Trophoblast cell (in vitro differentiated cells and primary cell): Measurements from ENCODE around the gene STARD13.

Experiments used
- DNase-seq, 2 donors: peaks; one replicate each; pipeline ENCODE4 v3.0.0-alpha.2; 2016
- H2AFZ ChIP-seq: 2 replicates; pipeline ENCODE4 v1.6.1; 2013; ENCODE audit warnings: low read length, moderate library complexity, mild to moderate bottlenecking; ENCODE audit not compliant: insufficient read depth, poor library complexity
- H2AK5ac ChIP-seq: 2 replicates; pipeline ENCODE4 v1.6.1; 2013; ENCODE audit warnings: mild to moderate bottlenecking, low read length
- H2BK120ac ChIP-seq: 2 replicates; pipeline ENCODE4 v1.6.1; 2013; ENCODE audit warnings: low read length, mild to moderate bottlenecking, moderate library complexity; ENCODE audit not compliant: insufficient read depth, poor library complexity
- H2BK12ac ChIP-seq: 2 replicates; pipeline ENCODE4 v1.6.1; 2013; ENCODE audit warnings: mild to moderate bottlenecking, low read length, moderate library complexity
- H2BK5ac ChIP-seq: 2 replicates; pipeline ENCODE4 v1.6.1; 2013; ENCODE audit warnings: low read length, low read depth, moderate library complexity, mild to moderate bottlenecking; ENCODE audit not compliant: poor library complexity
- H3K14ac ChIP-seq: 2 replicates; pipeline ENCODE4 v1.6.1; 2013; ENCODE audit warnings: mild to moderate bottlenecking, low read length
- H3K18ac ChIP-seq: 2 replicates; pipeline ENCODE4 v1.6.1; 2013; ENCODE audit warnings: mild to moderate bottlenecking, low read length
- H3K23ac ChIP-seq: 2 replicates; pipeline ENCODE4 v1.6.1; 2013; ENCODE audit warnings: low read length
- H3K27ac ChIP-seq: 2 replicates; pipeline ENCODE4 v1.5.1; 2013; ENCODE audit warnings: low read depth, mild to moderate bottlenecking, inconsistent platforms, low read length, moderate library complexity
- H3K27me3 ChIP-seq: 2 replicates; pipeline ENCODE4 v1.6.1; 2013; ENCODE audit warnings: inconsistent platforms, mild to moderate bottlenecking, low read length, moderate library complexity; ENCODE audit not compliant: insufficient read depth
- H3K36me3 ChIP-seq, 2 experiments: 1 replicate in 1 of 2; 2 replicates in 1 of 2; pipeline ENCODE4 v1.6.1; 2013; ENCODE audit warnings: low read length in 2 of 2, mild to moderate bottlenecking in 2 of 2, moderate library complexity in 1 of 2; ENCODE audit not compliant: insufficient read depth in 2 of 2, control insufficient read depth in 1 of 2
- H3K4ac ChIP-seq: 2 replicates; pipeline ENCODE4 v1.6.1; 2013; ENCODE audit warnings: low read depth, mild to moderate bottlenecking, low read length, moderate library complexity
- H3K4me1 ChIP-seq, 2 experiments: 1 replicate in 1 of 2; 2 replicates in 1 of 2; pipeline ENCODE4 v1.6.1; 2013; ENCODE audit warnings: low read length in 2 of 2, mild to moderate bottlenecking in 2 of 2, moderate library complexity in 1 of 2; ENCODE audit not compliant: insufficient read depth in 2 of 2, control insufficient read depth in 1 of 2
- H3K4me2 ChIP-seq: 2 replicates; pipeline ENCODE4 v1.6.1; 2013; ENCODE audit warnings: inconsistent platforms, mild to moderate bottlenecking, low read length, moderate library complexity
- H3K4me3 ChIP-seq: 2 replicates; pipeline ENCODE4 v1.5.1; 2013; ENCODE audit warnings: mild to moderate bottlenecking, low read depth, low read length, inconsistent platforms
- H3K79me1 ChIP-seq: one replicate; pipeline ENCODE4 v1.6.1; 2013; ENCODE audit warnings: low read length
- H3K79me2 ChIP-seq: 2 replicates; pipeline ENCODE4 v1.6.1; 2013; ENCODE audit warnings: low read length, mild to moderate bottlenecking; ENCODE audit not compliant: control insufficient read depth, insufficient read depth, poor library complexity
- H3K9ac ChIP-seq: 2 replicates; pipeline ENCODE4 v1.6.1; 2013; ENCODE audit warnings: mild to moderate bottlenecking, low read length
- H3K9me3 ChIP-seq: 2 replicates; pipeline ENCODE4 v1.6.1; 2013; ENCODE audit warnings: low read depth, mild to moderate bottlenecking, control low read depth, inconsistent platforms, low read length; ENCODE audit not compliant: insufficient read depth
- H4K12ac ChIP-seq: 2 replicates; pipeline ENCODE4 v1.6.1; 2013; ENCODE audit warnings: low read depth, mild to moderate bottlenecking, low read length, moderate library complexity
- H4K8ac ChIP-seq: 2 replicates; pipeline ENCODE4 v1.6.1; 2013; ENCODE audit warnings: low read depth, mild to moderate bottlenecking, low read length, moderate library complexity
- H4K91ac ChIP-seq: one replicate; pipeline ENCODE4 v1.6.1; 2013; ENCODE audit warnings: low read depth, mild to moderate bottlenecking, low read length, moderate library complexity
- WGBS: extraction: QIAGEN DNeasy Blood & Tissue Kit; methylation state at CpG from one replicate; pipeline ENCODE4 v1.1.7; 2013; ENCODE audit warnings: missing lambda C conversion rate; ENCODE audit not compliant: insufficient read length, insufficient coverage; ENCODE audit errors: extremely low coverage; 5-methylcytosine and 5-hydroxymethylcytosine counted together

The STARD13 gene

GRCh38 chr13:33264620-33264978, 21.0 kb downstream of the STARD13 start:
- no peak overlapping the region for H3K4ac ChIP-seq
- WGBS = no CpG with 5 or more reads among the region's 4 CpGs
- H3K23ac ChIP-seq = no peak overlapping the region
- peaks cover 3 to 19% of the 10 kb centered on the region in 2 experiments for H3K4me1 ChIP-seq
- no peak overlapping the region for H2AFZ ChIP-seq
- no peak overlapping the region for H3K18ac ChIP-seq
- no peak overlapping the region for H3K9ac ChIP-seq
- H3K27ac ChIP-seq = no peak overlapping the region
- H3K79me1 ChIP-seq = peaks cover 2% of the 10 kb centered on the region
- H2BK12ac ChIP-seq = no peak overlapping the region
- no peak overlapping the region for H4K91ac ChIP-seq
- no peaks in the 10 kb centered on the region for H3K9me3 ChIP-seq
- DNase-seq = no peak
- H3K79me2 ChIP-seq = peaks cover 2% of the 10 kb centered on the region
- no peak overlapping the region for H2BK5ac ChIP-seq
- no peak overlapping the region for H3K14ac ChIP-seq
- no peaks in the 10 kb centered on the region for H3K27me3 ChIP-seq
- no peak overlapping the region for H2AK5ac ChIP-seq
- no peak overlapping the region for H3K4me2 ChIP-seq
- no peaks in the 10 kb centered on the region for H3K36me3 ChIP-seq
- H4K8ac ChIP-seq = no peak overlapping the region
- H2BK120ac ChIP-seq = no peak overlapping the region
- H4K12ac ChIP-seq = no peak overlapping the region
- no peak overlapping the region for H3K4me3 ChIP-seq

- peaks cover 3 to 19% of the 10 kb centered on the region in 2 experiments for H3K4me1 ChIP-seq
- no peak overlapping the region for H4K91ac ChIP-seq
- peak overlapping the region; percentile 21 for H3K4me3 ChIP-seq
- no peaks in the 10 kb centered on the region for H3K36me3 ChIP-seq
- no peak overlapping the region for H4K12ac ChIP-seq
- H3K14ac ChIP-seq = no peak overlapping the region
- H2AFZ ChIP-seq = no peak overlapping the region
- peaks cover 2% of the 10 kb centered on the region for H3K79me1 ChIP-seq
- no peaks in the 10 kb centered on the region for H3K9me3 ChIP-seq
- no peak overlapping the region for H3K9ac ChIP-seq
- no peak overlapping the region for H3K4ac ChIP-seq
- no peak overlapping the region for H3K23ac ChIP-seq
- H3K18ac ChIP-seq = peak overlapping the region; percentile 4
- H4K8ac ChIP-seq = no peak overlapping the region
- H3K79me2 ChIP-seq = no peaks in the 10 kb centered on the region
- H2BK5ac ChIP-seq = no peak overlapping the region
- no peak for DNase-seq
- H3K27ac ChIP-seq = no peak overlapping the region
- H2BK120ac ChIP-seq = no peak overlapping the region
- no peaks in the 10 kb centered on the region for H3K27me3 ChIP-seq
- no peak overlapping the region for H3K4me2 ChIP-seq
- no peak overlapping the region for H2AK5ac ChIP-seq
- H2BK12ac ChIP-seq = no peak overlapping the region
- no CpG with 5 or more reads among the region's 5 CpGs for WGBS
Measured at GRCh38 chr13:33263976-33264619, 21.5 kb downstream of the STARD13 start.

- peaks cover 2% of the 10 kb centered on the region for H3K79me1 ChIP-seq
- H4K91ac ChIP-seq = no peak overlapping the region
- no CpG with 5 or more reads among the region's 5 CpGs for WGBS
Measured at GRCh38 chr13:33263484-33263883, 22.1 kb downstream of the STARD13 start.

GRCh38 chr13:33262997-33263396, 22.6 kb downstream of the STARD13 start:
- no peak overlapping the region for H3K18ac ChIP-seq
- no peaks in the 10 kb centered on the region for H3K9me3 ChIP-seq
- H3K23ac ChIP-seq = no peak overlapping the region
- H3K4me3 ChIP-seq = no peak overlapping the region
- no peak overlapping the region for H3K14ac ChIP-seq
- peaks cover 2% of the 10 kb centered on the region for H3K79me1 ChIP-seq
- H3K4me2 ChIP-seq = no peak overlapping the region
- no peak overlapping the region for H4K91ac ChIP-seq
- no peak overlapping the region for H4K12ac ChIP-seq
- WGBS = no CpG with 5 or more reads among the region's 2 CpGs
- no peaks in the 10 kb centered on the region for H3K27me3 ChIP-seq
- H2AK5ac ChIP-seq = no peak overlapping the region
- H3K4ac ChIP-seq = no peak overlapping the region
- no peak for DNase-seq
- H4K8ac ChIP-seq = no peak overlapping the region
- H3K79me2 ChIP-seq = no peaks in the 10 kb centered on the region
- H2BK12ac ChIP-seq = no peak overlapping the region
- H3K4me1 ChIP-seq = peaks cover 3 to 19% of the 10 kb centered on the region in 2 experiments
- no peak overlapping the region for H2AFZ ChIP-seq
- H3K9ac ChIP-seq = no peak overlapping the region
- no peak overlapping the region for H3K27ac ChIP-seq
- H2BK120ac ChIP-seq = no peak overlapping the region
- no peaks in the 10 kb centered on the region for H3K36me3 ChIP-seq
- no peak overlapping the region for H2BK5ac ChIP-seq

More at GRCh38 chr13:33263484-33263883, 22.1 kb downstream of the STARD13 start:
- no peak overlapping the region for H3K27ac ChIP-seq
- no peak overlapping the region for H2BK5ac ChIP-seq
- H4K8ac ChIP-seq = no peak overlapping the region
- H3K9ac ChIP-seq = no peak overlapping the region
- H3K4ac ChIP-seq = no peak overlapping the region
- H3K23ac ChIP-seq = no peak overlapping the region
- H3K4me3 ChIP-seq = no peak overlapping the region
- no peak overlapping the region for H2AFZ ChIP-seq
- H3K79me2 ChIP-seq = no peaks in the 10 kb centered on the region
- no peak overlapping the region for H4K12ac ChIP-seq
- H2BK120ac ChIP-seq = no peak overlapping the region
- DNase-seq = peak; percentile 35 to 79
- no peaks in the 10 kb centered on the region for H3K27me3 ChIP-seq
- peaks cover 3 to 19% of the 10 kb centered on the region in 2 experiments for H3K4me1 ChIP-seq
- no peaks in the 10 kb centered on the region for H3K36me3 ChIP-seq
- no peak overlapping the region for H3K18ac ChIP-seq
- H3K14ac ChIP-seq = no peak overlapping the region
- H2BK12ac ChIP-seq = no peak overlapping the region
- H3K4me2 ChIP-seq = no peak overlapping the region
- H3K9me3 ChIP-seq = no peaks in the 10 kb centered on the region
- no peak overlapping the region for H2AK5ac ChIP-seq
